Sigmoid colon (tissue), 7 donors: ENCODE data around the gene IL21R. TPM values are rescaled to one million over a fixed set of nuclear protein-coding genes. Genes with fewer than 3 reads are reported as not detected.

Experiments
- DNase-seq: peaks from one replicate; pipeline ENCODE4 v3.0.0-alpha.2; 2019
- H3K27ac ChIP-seq, 4 donors: fragments of 200-600 bp; sonication (generic); one replicate each; pipeline ENCODE4 v1.5.1; 2016 to 2019; ENCODE audit warnings: mild to moderate bottlenecking in 1 of 4
- H3K27me3 ChIP-seq, 3 donors: fragments of 200-600 bp; sonication (generic); one replicate each; pipeline ENCODE4 v1.5.1; 2019; ENCODE audit warnings: mild to moderate bottlenecking in 1 of 3
- H3K36me3 ChIP-seq, 4 donors: fragments of 200-600 bp; sonication (generic); one replicate each; pipeline ENCODE4 v1.5.1; 2016 to 2019
- H3K4me1 ChIP-seq, 4 donors: fragments of 200-600 bp; sonication (generic); one replicate each; pipeline ENCODE4 v1.5.1; 2017 to 2019
- H3K4me3 ChIP-seq, 4 donors: fragments of 200-600 bp; sonication (generic); one replicate each; pipeline ENCODE4 v1.5.1; 2017 to 2019; ENCODE audit warnings: mild to moderate bottlenecking in 2 of 4, moderate library complexity in 1 of 4
- H3K9me3 ChIP-seq, 4 donors: fragments of 200-600 bp in 3 of 4; sonication (generic) in 3 of 4; one replicate each; pipeline versions ENCODE4 v1.5.1 to v1.6.1; 2013 to 2019
- EP300 ChIP-seq, 4 donors: sonication (generic); formaldehyde crosslinking; IDR thresholded peaks; one replicate each; pipeline ENCODE4 v1.6.1; 2017; ENCODE audit warnings: antibody characterized with exemption in 4 of 4
- POLR2A ChIP-seq, 2 donors: fragments of 450-650 bp; IDR thresholded peaks; one replicate each; pipeline ENCODE4 v1.6.1; 2016; ENCODE audit warnings: antibody characterized with exemption in 2 of 2, mild to moderate bottlenecking in 2 of 2, moderate library complexity in 2 of 2
- POLR2AphosphoS5 ChIP-seq, 4 donors: sonication (generic); formaldehyde crosslinking; IDR thresholded peaks; one replicate each; pipeline ENCODE4 v1.6.1; 2017; ENCODE audit warnings: antibody characterized with exemption in 4 of 4
- WGBS, 2 donors: extraction: QIAGEN DNeasy Blood & Tissue Kit; methylation state at CpG; one replicate each; pipeline ENCODE4 v1.1.7; 2013; 5-methylcytosine and 5-hydroxymethylcytosine counted together
- intact Hi-C: fragments of 100-400 bp; cut with DNase I; formaldehyde crosslinking; loops from one replicate; pipeline ENCODE4 v1.15.1; 2023
- polyA plus RNA-seq, 3 donors: library from polyadenylated mRNA; stranded (reverse); fragments of 200-250 nt; gene quantifications; one replicate each; pipeline ENCODE4 v1.2.3, GENCODE V29; 2013
- total RNA-seq, 4 donors: library from RNA; depleted of rRNA; stranded (reverse); fragments of >200 nt; gene quantifications; one replicate each; pipeline ENCODE4 v1.1.0, GENCODE V29; 2016
- TF ChIP-seq, protein P1 (sequence below), 4 experiments: fragments of 450-650 bp in 3 of 4; fragments of 200-600 bp in 1 of 4; IDR thresholded peaks; one replicate each; pipeline ENCODE4 v1.5.1; 2016 to 2019; ENCODE audit warnings: antibody characterized with exemption in 4 of 4, mild to moderate bottlenecking in 3 of 4, moderate library complexity in 2 of 4
- donor health status: healthy with polysubstance abuse.
- donor health status: Bipolar disorder and iron deficiency.
- donor health status: healthy.

Gene IL21R
- total and polyA plus RNA-seq, 7 donors, result under 0.01 to 7.9 (median 0.27) TPM; not detected in 2

GRCh38 chr16:27474041-27474440 is 72.1 kb downstream of the IL21R start:
- H3K9me3 ChIP-seq, result no peaks in the 10 kb centered on the region

GRCh38 chr16:27474921-27475320 is 72.9 kb downstream of the IL21R start:
- Histone ChIP-seq H3K4me3 (no peak overlapping the region), H3K27me3 (no peaks in the 10 kb centered on the region), H3K4me1 (no peaks in the 10 kb centered on the region), H3K9me3 (no peaks in the 10 kb centered on the region), H3K27ac (no peak overlapping the region), H3K36me3 (peaks cover 61 to 100% (median 77%) of the 10 kb centered on the region in 4 donors)
- no peak for TF ChIP-seq EP300 (IDR thresholded peaks at IDR 0.05)
- TF ChIP-seq POLR2AphosphoS5 (IDR thresholded peaks at IDR 0.05), result no peak
- no peak for TF ChIP-seq POLR2A (IDR thresholded peaks at IDR 0.05)
- TF ChIP-seq, protein P1, sequence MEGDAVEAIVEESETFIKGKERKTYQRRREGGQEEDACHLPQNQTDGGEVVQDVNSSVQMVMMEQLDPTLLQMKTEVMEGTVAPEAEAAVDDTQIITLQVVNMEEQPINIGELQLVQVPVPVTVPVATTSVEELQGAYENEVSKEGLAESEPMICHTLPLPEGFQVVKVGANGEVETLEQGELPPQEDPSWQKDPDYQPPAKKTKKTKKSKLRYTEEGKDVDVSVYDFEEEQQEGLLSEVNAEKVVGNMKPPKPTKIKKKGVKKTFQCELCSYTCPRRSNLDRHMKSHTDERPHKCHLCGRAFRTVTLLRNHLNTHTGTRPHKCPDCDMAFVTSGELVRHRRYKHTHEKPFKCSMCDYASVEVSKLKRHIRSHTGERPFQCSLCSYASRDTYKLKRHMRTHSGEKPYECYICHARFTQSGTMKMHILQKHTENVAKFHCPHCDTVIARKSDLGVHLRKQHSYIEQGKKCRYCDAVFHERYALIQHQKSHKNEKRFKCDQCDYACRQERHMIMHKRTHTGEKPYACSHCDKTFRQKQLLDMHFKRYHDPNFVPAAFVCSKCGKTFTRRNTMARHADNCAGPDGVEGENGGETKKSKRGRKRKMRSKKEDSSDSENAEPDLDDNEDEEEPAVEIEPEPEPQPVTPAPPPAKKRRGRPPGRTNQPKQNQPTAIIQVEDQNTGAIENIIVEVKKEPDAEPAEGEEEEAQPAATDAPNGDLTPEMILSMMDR (IDR thresholded peaks at IDR 0.05), result no peak
- 93 to 96% methylated on average over 9 of the region's 9 CpGs for WGBS, 2 donors
- DNase-seq, result no peak
- intact Hi-C loops, result no loop called here

More at GRCh38 chr16:27474041-27474440, 72.1 kb downstream of the IL21R start:
- no peak overlapping the region for H3K27ac ChIP-seq
- peaks cover 70 to 100% (median 84%) of the 10 kb centered on the region in 4 donors for H3K36me3 ChIP-seq
- H3K4me1 ChIP-seq, result no peaks in the 10 kb centered on the region
- TF ChIP-seq POLR2AphosphoS5 (IDR thresholded peaks at IDR 0.05), result no peak
- no peak for TF ChIP-seq EP300 (IDR thresholded peaks at IDR 0.05)
- no peaks in the 10 kb centered on the region for H3K27me3 ChIP-seq
- no peak for DNase-seq
- intact Hi-C loops, result no loop called here
- no peak overlapping the region for H3K4me3 ChIP-seq
- 96% methylated on average over 9 of the region's 9 CpGs for WGBS, 2 donors

DNA sequence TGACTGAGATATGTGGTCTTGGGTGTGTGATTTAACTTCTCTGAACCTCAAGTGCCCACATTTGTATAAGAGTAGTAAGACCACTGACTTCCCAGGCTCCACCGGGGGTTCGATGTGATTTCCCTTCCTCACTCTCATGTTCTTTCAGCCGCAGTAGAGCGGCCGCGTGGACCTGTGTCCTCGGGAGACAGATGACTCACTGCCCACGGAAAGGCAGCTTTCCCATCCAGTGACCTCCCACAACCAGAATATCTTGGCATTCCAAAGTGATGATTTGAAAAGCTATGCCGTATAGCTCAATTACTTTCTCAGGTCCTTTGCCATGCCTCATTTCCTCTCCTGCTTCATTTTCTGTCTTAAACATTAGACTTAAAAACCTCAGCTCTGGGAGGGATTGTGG is 73.6 kb downstream of the IL21R start:
- intact Hi-C loops, result no loop called here
- 89 to 90% methylated on average over 9 of the region's 9 CpGs for WGBS, 2 donors
- H3K27ac ChIP-seq, result no peak overlapping the region
- no peak for DNase-seq
- no peaks in the 10 kb centered on the region for H3K27me3 ChIP-seq
- no peaks in the 10 kb centered on the region for H3K9me3 ChIP-seq
- H3K36me3 ChIP-seq, result peaks cover 57 to 100% (median 72%) of the 10 kb centered on the region in 4 donors
- TF ChIP-seq EP300 (IDR thresholded peaks at IDR 0.05) (no peak), POLR2A (IDR thresholded peaks at IDR 0.05) (no peak), POLR2AphosphoS5 (IDR thresholded peaks at IDR 0.05) (no peak)
- TF ChIP-seq, protein P1 (IDR thresholded peaks at IDR 0.05), result no peak
- no peaks in the 10 kb centered on the region for H3K4me1 ChIP-seq
- H3K4me3 ChIP-seq, result no peak overlapping the region

GRCh38 chr16:27476240-27476639 is 74.3 kb downstream of the IL21R start:
- Histone ChIP-seq H3K4me1 (no peaks in the 10 kb centered on the region), H3K27ac (no peak overlapping the region), H3K4me3 (no peak overlapping the region), H3K36me3 (peaks cover 58 to 100% (median 71%) of the 10 kb centered on the region in 4 donors), H3K9me3 (no peaks in the 10 kb centered on the region), H3K27me3 (no peaks in the 10 kb centered on the region)
- DNase-seq, result no peak
- WGBS, 2 donors, result 94% methylated on average over 9 of the region's 9 CpGs
- intact Hi-C loops, result no loop called here
- TF ChIP-seq POLR2A (IDR thresholded peaks at IDR 0.05) (no peak), EP300 (IDR thresholded peaks at IDR 0.05) (no peak), POLR2AphosphoS5 (IDR thresholded peaks at IDR 0.05) (no peak)
- TF ChIP-seq, protein P1 (IDR thresholded peaks at IDR 0.05), result no peak

GRCh38 chr16:27480761-27481160 is 78.8 kb downstream of the IL21R start:
- TF ChIP-seq POLR2A (IDR thresholded peaks at IDR 0.05) (no peak), POLR2AphosphoS5 (IDR thresholded peaks at IDR 0.05) (no peak), EP300 (IDR thresholded peaks at IDR 0.05) (no peak)
- TF ChIP-seq, protein P1 (IDR thresholded peaks at IDR 0.05), result no peak
- no peak overlapping the region for H3K4me3 ChIP-seq
- no peaks in the 10 kb centered on the region for H3K9me3 ChIP-seq
- H3K36me3 ChIP-seq, result peaks cover 72 to 100% (median 83%) of the 10 kb centered on the region in 4 donors
- intact Hi-C loops, result no loop called here
- no peaks in the 10 kb centered on the region for H3K4me1 ChIP-seq
- 89 to 94% methylated on average over 7 of the region's 7 CpGs for WGBS, 2 donors
- H3K27ac ChIP-seq, result no peak overlapping the region
- no peak for DNase-seq
- no peaks in the 10 kb centered on the region for H3K27me3 ChIP-seq
